SH-SY5Y (cell line): ENCODE measurements around the gene ZFAND2A.

Experiments used
- GATA2 ChIP-seq: IDR thresholded peaks from 2 replicates; pipeline ENCODE4 v1.6.1; 2011; ENCODE audit warnings: mild to moderate bottlenecking, low read depth, low read length
- GATA3 ChIP-seq: IDR thresholded peaks from 2 replicates; pipeline ENCODE4 v1.6.1; 2011; ENCODE audit warnings: low read depth, mild to moderate bottlenecking, low read length, moderate library complexity

GRCh38 chr7:1125603-1125969 is 34.4 kb downstream of the ZFAND2A start:
- no peak for TF ChIP-seq GATA3
- no peak for TF ChIP-seq GATA2
